Measurements from ENCODE around the gene BCAR1.

- no peak for TF ChIP-seq CTCF (IDR thresholded peaks at IDR 0.05)
- TF ChIP-seq POLR2A (IDR thresholded peaks at IDR 0.05) = no peak
Measured at GRCh38 chr16:75217389-75217851, 34.0 kb downstream of the BCAR1 start.
